HG02981 (cell line): Measurements from ENCODE around the gene PSME3IP1.

ENCODE experiments used
- ATAC-seq: cut with Tn5 transposase; IDR thresholded peaks from one replicate; pipeline ENCODE4 v1.9.1; 2021; ENCODE audit warnings: mild to moderate bottlenecking, moderate library complexity; ENCODE audit not compliant: unreplicated experiment

The PSME3IP1 gene

DNA sequence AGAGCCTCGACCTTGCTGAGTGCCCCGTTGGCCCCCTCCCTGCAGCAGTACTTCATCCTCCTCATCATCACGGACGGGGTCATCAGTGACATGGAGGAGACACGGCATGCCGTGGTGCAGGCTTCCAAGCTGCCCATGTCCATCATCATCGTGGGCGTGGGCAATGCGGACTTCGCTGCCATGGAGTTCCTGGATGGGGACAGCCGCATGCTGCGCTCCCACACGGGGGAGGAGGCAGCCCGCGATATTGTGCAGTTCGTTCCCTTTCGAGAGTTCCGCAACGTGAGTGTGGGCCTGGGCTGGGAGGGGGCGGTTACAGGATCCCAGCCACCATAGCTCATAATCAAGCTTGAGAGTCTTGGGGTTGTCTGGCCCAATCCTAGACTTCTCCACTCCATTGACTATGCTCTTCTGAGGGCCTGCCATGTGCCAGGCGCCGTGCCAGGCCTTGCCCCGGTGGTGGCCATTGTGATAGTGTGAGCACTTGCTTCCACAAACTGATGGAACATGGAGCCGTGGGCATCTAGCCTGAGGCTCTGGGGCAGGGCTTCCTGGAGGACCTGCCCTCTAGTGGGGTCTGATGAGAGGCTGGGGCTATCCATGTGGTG, 39.7 kb downstream of the PSME3IP1 start:
- no peak for ATAC-seq

DNA sequence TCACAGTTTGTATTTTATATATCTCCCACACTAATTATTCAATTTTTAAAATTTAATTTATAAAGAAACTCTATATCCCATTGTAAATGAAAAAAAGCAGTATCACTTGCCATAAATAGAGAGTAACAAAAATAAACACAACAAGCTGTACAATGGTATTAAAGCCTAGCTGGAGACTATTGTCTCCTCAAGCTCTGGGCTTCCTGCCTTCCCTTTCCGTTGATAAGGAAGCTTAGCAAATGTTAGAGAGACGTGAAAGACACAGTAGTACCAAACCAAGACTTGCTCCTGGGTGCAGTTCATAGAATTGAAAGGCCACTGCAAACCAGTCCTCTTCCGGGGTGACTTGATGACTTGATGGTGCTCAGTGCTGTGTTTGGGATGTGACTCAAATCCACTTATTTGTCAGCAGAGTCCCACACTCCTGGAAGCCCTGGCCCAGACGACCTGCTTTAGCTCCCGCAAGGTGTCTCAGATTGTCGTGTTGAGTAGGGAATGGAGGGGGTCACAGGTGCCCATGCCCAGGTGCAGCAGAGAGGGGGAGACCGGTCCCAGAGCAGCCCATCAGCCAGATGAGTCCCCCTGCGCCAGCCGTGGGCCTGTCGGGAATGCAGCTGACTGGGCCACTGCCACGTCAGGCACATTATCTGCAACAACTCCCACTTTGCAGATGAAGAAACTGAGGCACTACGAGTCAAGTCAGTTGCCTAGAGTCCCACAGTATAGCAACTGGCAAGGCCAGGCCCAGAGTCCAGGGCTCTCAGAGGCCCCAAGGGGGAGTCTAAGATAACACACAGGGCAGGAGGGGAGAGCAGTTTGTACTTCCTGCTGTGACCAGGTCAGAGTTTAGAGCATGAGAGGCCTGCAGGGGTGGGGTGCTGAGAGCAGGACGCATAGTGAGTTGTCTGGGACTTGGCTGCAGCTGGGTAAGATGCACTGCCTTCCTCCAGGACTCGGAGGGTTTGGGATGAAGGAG, 40.5 kb downstream of the PSME3IP1 start:
- ATAC-seq = no peak

DNA sequence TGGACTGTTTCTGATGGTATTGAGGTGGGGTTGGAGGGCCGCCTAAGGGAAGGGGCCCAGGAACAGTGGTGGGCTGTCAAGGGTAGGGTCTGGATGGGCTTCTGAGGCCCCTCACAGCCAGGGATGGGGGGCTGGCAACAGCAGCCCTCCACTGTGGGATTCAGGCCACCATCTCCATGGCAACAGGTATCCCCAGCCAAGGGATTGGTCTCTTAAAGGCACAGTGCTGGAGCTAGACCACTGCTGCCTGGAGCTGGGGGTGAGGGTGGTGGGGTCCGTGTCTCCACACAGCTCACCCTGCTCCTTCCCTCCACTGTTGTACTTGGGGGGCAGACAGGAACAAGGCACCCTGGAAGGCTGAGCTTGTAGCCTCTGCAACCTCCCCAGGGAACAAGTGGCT, 41.8 kb downstream of the PSME3IP1 start:
- ATAC-seq = no peak

GRCh38 chr16:57143149-57143921, 42.5 kb downstream of the PSME3IP1 start:
- no peak for ATAC-seq

GRCh38 chr16:57141822-57142631, 43.8 kb downstream of the PSME3IP1 start:
- ATAC-seq = no peak

GRCh38 chr16:57140931-57141668, 44.7 kb downstream of the PSME3IP1 start:
- ATAC-seq = no peak

- ATAC-seq = no peak
Measured at GRCh38 chr16:57138281-57138935, 47.4 kb downstream of the PSME3IP1 start.

GRCh38 chr16:57137566-57138273, 48.1 kb downstream of the PSME3IP1 start:
- no peak for ATAC-seq

DNA sequence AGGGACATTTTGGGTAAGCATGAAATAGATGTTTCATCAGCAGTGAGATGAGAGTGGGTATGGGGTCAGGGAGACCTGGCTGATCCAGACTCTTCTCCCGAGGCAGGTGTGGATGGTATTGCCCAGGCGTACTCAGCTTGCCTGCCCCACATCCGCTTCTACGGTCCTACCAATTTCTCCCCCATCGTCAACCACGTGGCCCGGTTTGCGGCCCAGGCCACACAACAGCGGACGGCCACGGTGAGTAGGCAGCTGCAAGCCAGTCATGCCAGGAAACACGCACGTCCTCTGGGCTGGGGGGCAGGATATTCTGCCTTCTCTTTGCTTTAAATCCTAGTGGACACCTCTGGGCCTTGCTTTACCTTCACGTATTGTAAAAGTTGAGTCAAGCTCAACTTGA, 48.8 kb downstream of the PSME3IP1 start:
- ATAC-seq = no peak

DNA sequence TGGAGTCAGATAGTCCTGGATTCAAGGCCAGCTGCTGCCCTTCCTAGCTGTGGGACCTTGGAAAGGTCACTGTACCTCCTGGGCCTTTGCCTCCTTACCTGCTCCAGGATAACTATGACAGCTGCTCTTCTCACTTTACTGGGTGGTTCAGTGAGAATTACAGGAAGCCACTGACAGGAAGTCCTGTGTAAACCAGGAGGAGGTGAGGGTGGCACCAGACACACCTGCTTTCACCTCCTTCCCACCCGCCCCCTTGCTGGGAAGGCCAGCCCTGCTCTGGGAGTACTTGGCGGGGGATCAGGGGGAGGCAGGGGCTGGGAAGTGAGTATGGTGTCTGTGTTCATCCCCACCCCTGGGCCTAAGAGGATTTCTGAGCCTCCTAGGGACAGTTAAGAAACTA, 50.9 kb downstream of the PSME3IP1 start:
- ATAC-seq = no peak

DNA sequence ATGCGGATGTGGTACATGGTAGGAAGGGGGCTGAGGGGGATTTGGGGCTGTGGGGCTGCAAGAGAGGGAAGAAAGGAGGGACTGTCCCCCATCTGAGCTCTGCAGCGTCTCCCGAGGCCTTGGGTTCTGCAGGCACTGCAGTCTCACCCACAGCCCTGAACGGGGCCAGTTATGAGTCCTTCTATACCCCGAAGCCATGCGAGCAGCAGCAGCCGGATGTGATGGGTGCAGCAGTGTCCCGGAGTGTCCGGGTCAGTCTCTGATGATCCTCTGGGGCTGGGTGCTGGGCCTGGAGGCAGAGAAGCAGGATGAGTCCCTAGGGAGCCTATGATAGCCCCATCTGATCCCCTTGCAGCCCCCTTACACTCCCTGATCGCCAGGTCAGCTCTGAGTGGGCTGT, 52.0 kb downstream of the PSME3IP1 start:
- ATAC-seq = no peak

DNA sequence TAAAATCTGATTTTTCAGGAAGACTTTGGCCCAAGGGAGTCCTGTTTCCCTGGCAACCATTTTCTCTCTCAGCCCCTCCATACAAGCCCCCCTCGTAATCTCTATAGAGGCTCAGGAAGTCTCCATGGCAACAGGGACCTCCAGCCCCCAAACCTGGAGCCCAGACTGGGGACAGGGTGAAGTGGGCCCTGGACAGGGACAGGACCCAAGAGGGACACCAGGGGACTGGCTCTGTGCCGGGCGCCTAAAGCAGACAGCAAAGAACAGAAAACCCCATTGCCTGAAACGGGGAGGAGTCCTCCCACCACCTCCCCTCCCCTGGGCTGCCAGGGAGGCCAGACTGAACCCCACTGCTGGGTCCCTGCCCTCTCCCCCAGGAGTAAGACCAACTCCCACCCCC, 52.8 kb downstream of the PSME3IP1 start:
- no peak for ATAC-seq

DNA sequence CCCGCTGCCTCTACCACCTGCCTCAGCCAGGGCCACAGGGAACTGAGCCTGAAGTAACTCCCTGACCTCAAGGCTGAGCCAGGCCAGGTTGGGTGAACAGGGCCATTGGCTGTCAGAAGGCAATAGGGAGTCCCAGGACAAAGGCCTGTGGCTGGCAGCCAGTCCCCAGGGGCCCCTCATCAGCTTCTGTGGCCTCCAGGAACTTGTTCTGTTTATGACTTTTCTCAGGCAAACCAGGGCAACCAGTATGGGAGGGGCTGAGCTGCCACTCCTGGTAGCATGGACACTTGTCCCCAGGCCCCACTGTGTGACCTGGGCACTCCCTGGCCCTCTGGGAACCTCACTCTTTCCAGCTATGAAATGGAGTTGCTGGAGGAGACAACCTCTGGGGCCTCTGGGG, 53.4 kb downstream of the PSME3IP1 start:
- no peak for ATAC-seq

- no peak for ATAC-seq
Measured at GRCh38 chr16:57131351-57131970, 54.4 kb downstream of the PSME3IP1 start.

- ATAC-seq = no peak
Measured at GRCh38 chr16:57130950-57131321, 54.9 kb downstream of the PSME3IP1 start.

GRCh38 chr16:57128771-57129389, 57.0 kb downstream of the PSME3IP1 start:
- no peak for ATAC-seq

DNA sequence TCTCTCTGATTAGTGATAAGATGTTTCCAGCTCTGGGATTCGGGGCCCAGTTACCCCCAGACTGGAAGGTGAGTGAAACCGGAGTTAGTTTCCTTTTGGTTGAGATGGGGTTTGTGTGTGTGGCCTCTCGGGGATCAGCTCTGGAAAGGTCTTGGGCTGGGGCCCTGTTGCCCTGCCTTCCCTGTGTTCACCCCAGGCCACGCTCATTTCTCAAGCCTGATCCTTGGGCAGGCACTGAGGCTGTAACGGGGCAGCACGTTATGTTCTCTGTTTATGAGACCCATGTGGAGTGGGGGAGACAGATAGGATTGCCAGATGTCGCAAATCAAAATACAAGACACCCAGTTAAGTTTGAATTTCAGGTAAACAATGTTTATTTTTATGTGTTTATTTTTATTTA, 58.0 kb downstream of the PSME3IP1 start:
- no peak for ATAC-seq
